Upper lobe of left lung (tissue), 6 donors: Measurements from ENCODE around the gene MITF. TPM values are rescaled to one million over a fixed set of nuclear protein-coding genes. Genes with fewer than 3 reads are reported as not detected.

ENCODE experiments used
- ATAC-seq, 2 donors: fragments of 200-7000 bp; cut with Tn5 transposase; one replicate each; pipeline ENCODE4 v1.9.1; 2022; ENCODE audit warnings: mild to moderate bottlenecking in 2 of 2, moderate library complexity in 2 of 2; ENCODE audit not compliant: low FRiP score in 2 of 2
- DNase-seq, 2 donors: peaks; one replicate each; pipeline ENCODE4 v3.0.0-alpha.2; 2019 to 2020
- H3K27ac ChIP-seq, 4 donors: fragments of 200-600 bp; sonication (generic); one replicate each; pipeline ENCODE4 v1.5.1; 2016 to 2019
- H3K27me3 ChIP-seq, 4 donors: fragments of 200-600 bp; sonication (generic); one replicate each; pipeline ENCODE4 v1.5.1; 2017 to 2019
- H3K36me3 ChIP-seq, 4 donors: fragments of 200-600 bp; sonication (generic); one replicate each; pipeline ENCODE4 v1.5.1; 2016 to 2019
- H3K4me1 ChIP-seq, 4 donors: fragments of 200-600 bp; sonication (generic); one replicate each; pipeline ENCODE4 v1.5.1; 2018 to 2019
- H3K4me3 ChIP-seq, 4 donors: fragments of 200-600 bp; sonication (generic); one replicate each; pipeline ENCODE4 v1.5.1; 2017 to 2019; ENCODE audit warnings: mild to moderate bottlenecking in 2 of 4, moderate library complexity in 1 of 4
- H3K9me3 ChIP-seq, 4 donors: fragments of 200-600 bp; sonication (generic); one replicate each; pipeline ENCODE4 v1.5.1; 2018 to 2019
- EP300 ChIP-seq, 4 donors: sonication (generic); formaldehyde crosslinking; IDR thresholded peaks; one replicate each; pipeline ENCODE4 v1.5.1; 2017; ENCODE audit warnings: antibody characterized with exemption in 4 of 4, control low read depth in 2 of 4
- POLR2A ChIP-seq, 4 donors: fragments of 450-650 bp; IDR thresholded peaks; one replicate each; pipeline ENCODE4 v1.5.1; 2016 to 2017; ENCODE audit warnings: antibody characterized with exemption in 4 of 4, mild to moderate bottlenecking in 2 of 4
- POLR2AphosphoS5 ChIP-seq, 2 donors: sonication (generic); formaldehyde crosslinking; IDR thresholded peaks; one replicate each; pipeline ENCODE4 v1.5.1; 2017; ENCODE audit warnings: antibody characterized with exemption in 2 of 2
- whole genome bisulfite sequencing, 2 donors: methylation state at CpG; one replicate each; pipeline ENCODE4 v1.1.5; 2017 to 2018; 5-methylcytosine and 5-hydroxymethylcytosine counted together
- total RNA-seq, 6 donors: library from RNA; depleted of rRNA in 4 of 6; stranded (reverse); fragments of >200 nt in 4 of 6; gene quantifications; one replicate each; pipeline versions ENCODE4 v1.1.0 to v1.2.1, GENCODE V29; 2016 to 2021
- TF ChIP-seq, protein P1 (sequence below), 6 experiments: fragments of 450-650 bp in 4 of 6; fragments of 200-600 bp in 2 of 6; sonication (generic) in 2 of 6; IDR thresholded peaks; one replicate each; pipeline ENCODE4 v1.5.1; 2016 to 2019; ENCODE audit warnings: antibody characterized with exemption in 6 of 6
- donor health status: DM: no; HTN: no; CAD: no; lungs with moderate emphysema.
- donor health status: DM: no; HTN: yes; CAD: no; lungs with severe emphysema.

MITF gene
- total RNA-seq, 6 donors from 2014 or later, result 21.9 to 37.2 (median 29.5) TPM

DNA sequence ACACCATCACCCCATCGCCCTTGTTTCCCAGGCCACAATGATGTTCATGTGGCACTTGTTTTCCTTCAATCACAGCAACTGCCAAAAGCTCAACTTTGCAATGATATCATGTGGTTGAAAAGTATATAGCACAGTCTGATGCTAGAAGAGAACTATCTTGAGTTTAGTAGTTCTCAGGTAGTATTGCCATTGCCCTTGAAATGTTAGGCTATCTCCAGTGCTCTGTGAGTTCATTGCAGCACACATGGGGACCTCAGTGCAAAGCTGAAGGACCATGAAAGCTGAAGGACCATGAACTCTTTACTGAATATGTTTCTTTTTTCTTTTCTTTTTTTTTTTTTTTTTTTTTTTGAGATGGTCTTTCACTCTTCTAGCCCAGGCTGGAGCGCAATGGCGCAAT is 224.4 kb downstream of the MITF start:
- 98 to 99% methylated on average over 3 of the region's 3 CpGs for WGBS, 2 donors
- H3K27ac ChIP-seq, result no peak overlapping the region

DNA sequence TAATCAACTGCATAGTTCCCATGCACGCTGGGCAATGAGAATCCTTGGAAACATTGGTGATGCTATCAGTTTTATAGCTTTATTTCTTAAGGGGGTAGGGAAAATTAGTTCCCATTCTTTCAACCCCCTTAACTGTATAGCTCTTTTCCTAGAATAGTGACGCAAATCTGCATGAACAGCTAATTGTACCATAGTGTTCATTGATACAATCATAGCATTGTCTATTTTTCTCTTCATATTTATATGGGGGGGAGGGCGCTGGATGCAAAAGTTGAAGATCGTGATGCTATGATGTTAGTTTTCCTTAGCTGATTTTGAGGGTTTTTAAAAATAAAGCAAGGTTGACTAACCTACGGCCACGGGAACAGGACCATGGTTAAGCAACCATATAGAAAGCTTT is 227.9 kb downstream of the MITF start:
- TF ChIP-seq EP300 (IDR thresholded peaks at IDR 0.05) (no peak), POLR2AphosphoS5 (IDR thresholded peaks at IDR 0.05) (no peak), POLR2A (IDR thresholded peaks at IDR 0.05) (no peak)
- TF ChIP-seq, protein P1, sequence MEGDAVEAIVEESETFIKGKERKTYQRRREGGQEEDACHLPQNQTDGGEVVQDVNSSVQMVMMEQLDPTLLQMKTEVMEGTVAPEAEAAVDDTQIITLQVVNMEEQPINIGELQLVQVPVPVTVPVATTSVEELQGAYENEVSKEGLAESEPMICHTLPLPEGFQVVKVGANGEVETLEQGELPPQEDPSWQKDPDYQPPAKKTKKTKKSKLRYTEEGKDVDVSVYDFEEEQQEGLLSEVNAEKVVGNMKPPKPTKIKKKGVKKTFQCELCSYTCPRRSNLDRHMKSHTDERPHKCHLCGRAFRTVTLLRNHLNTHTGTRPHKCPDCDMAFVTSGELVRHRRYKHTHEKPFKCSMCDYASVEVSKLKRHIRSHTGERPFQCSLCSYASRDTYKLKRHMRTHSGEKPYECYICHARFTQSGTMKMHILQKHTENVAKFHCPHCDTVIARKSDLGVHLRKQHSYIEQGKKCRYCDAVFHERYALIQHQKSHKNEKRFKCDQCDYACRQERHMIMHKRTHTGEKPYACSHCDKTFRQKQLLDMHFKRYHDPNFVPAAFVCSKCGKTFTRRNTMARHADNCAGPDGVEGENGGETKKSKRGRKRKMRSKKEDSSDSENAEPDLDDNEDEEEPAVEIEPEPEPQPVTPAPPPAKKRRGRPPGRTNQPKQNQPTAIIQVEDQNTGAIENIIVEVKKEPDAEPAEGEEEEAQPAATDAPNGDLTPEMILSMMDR (IDR thresholded peaks at IDR 0.05), result no peak
- ATAC-seq (no peak), DNase-seq (no peak)
- H3K27ac ChIP-seq, result no peak overlapping the region
- H3K9me3 ChIP-seq, result no peaks in the 10 kb centered on the region
- no peaks in the 10 kb centered on the region for H3K4me1 ChIP-seq
- no peaks in the 10 kb centered on the region for H3K27me3 ChIP-seq
- WGBS, 2 donors, result 84 to 87% methylated on average over 6 of the region's 6 CpGs
- H3K36me3 ChIP-seq, result peaks cover 0 to 13% (median 2%) of the 10 kb centered on the region in 4 donors
- no peak overlapping the region for H3K4me3 ChIP-seq

More for the DNA sequence above, 224.4 kb downstream of the MITF start:
- Histone ChIP-seq H3K36me3 (peaks cover 0 to 23% (median 8%) of the 10 kb centered on the region in 4 donors), H3K27me3 (no peaks in the 10 kb centered on the region), H3K9me3 (no peaks in the 10 kb centered on the region), H3K4me3 (no peak overlapping the region), H3K4me1 (no peaks in the 10 kb centered on the region)
- DNase-seq (no peak), ATAC-seq (no peak)
- TF ChIP-seq, protein P1 (IDR thresholded peaks at IDR 0.05), result no peak
- TF ChIP-seq POLR2A (IDR thresholded peaks at IDR 0.05), result no peak
- no peak for TF ChIP-seq POLR2AphosphoS5 (IDR thresholded peaks at IDR 0.05)
- no peak for TF ChIP-seq EP300 (IDR thresholded peaks at IDR 0.05)

GRCh38 chr3:69970827-69971226 is 231.6 kb downstream of the MITF start:
- TF ChIP-seq EP300 (IDR thresholded peaks at IDR 0.05) (no peak), POLR2AphosphoS5 (IDR thresholded peaks at IDR 0.05) (no peak), POLR2A (IDR thresholded peaks at IDR 0.05) (no peak)
- TF ChIP-seq, protein P1 (IDR thresholded peaks at IDR 0.05), result no peak
- Histone ChIP-seq H3K4me3 (no peak overlapping the region), H3K36me3 (no peaks in the 10 kb centered on the region), H3K27ac (no peak overlapping the region), H3K9me3 (no peaks in the 10 kb centered on the region), H3K4me1 (no peaks in the 10 kb centered on the region), H3K27me3 (no peaks in the 10 kb centered on the region)
- WGBS, 2 donors, result 76 to 82% methylated on average over 5 of the region's 5 CpGs
- DNase-seq, result no peak
- ATAC-seq, result peak in 1 of 2 donors; percentile 28

DNA sequence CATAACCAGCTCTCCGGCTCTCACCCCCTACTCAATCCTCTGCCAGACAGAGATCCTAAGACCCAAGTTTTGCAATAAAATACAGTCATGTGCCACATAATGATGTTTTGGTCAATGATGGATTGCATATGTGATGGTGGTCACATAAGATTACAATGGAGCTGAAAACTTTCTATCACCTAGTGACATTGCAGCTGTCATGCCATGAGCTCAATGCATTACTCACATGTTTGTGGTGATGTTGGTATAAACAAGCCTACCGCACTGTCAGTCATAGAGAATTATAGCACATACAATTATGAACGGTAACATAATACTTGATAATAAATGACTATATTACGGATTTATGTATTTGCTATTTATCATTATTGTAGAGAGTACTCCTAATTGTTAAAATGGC is 233.4 kb downstream of the MITF start:
- TF ChIP-seq, protein P1 (IDR thresholded peaks at IDR 0.05), result no peak
- TF ChIP-seq POLR2A (IDR thresholded peaks at IDR 0.05) (no peak), EP300 (IDR thresholded peaks at IDR 0.05) (no peak), POLR2AphosphoS5 (IDR thresholded peaks at IDR 0.05) (no peak)
- no peak overlapping the region for H3K27ac ChIP-seq
- WGBS, 2 donors, result 81 to 88% methylated on average over 4 of the region's 4 CpGs
- no peaks in the 10 kb centered on the region for H3K36me3 ChIP-seq
- H3K4me1 ChIP-seq, result no peaks in the 10 kb centered on the region
- H3K27me3 ChIP-seq, result no peaks in the 10 kb centered on the region
- ATAC-seq, result no peak
- DNase-seq, result no peak
- peaks cover 0 to 4% (median 1%) of the 10 kb centered on the region in 4 donors for H3K9me3 ChIP-seq
- H3K4me3 ChIP-seq, result no peak overlapping the region

GRCh38 chr3:69976021-69976420 is 236.8 kb downstream of the MITF start:
- H3K27ac ChIP-seq, result no peak overlapping the region
- 90 to 94% methylated on average over 2 of the region's 2 CpGs for WGBS, 2 donors
- no peak for ATAC-seq
- peaks cover 7 to 21% (median 14%) of the 10 kb centered on the region in 4 donors for H3K9me3 ChIP-seq
- H3K27me3 ChIP-seq, result no peaks in the 10 kb centered on the region
- H3K4me3 ChIP-seq, result no peak overlapping the region
- no peak for DNase-seq
- H3K4me1 ChIP-seq, result no peaks in the 10 kb centered on the region
- TF ChIP-seq POLR2AphosphoS5 (IDR thresholded peaks at IDR 0.05), result no peak
- TF ChIP-seq, protein P1 (IDR thresholded peaks at IDR 0.05), result no peak
- no peak for TF ChIP-seq POLR2A (IDR thresholded peaks at IDR 0.05)
- no peak for TF ChIP-seq EP300 (IDR thresholded peaks at IDR 0.05)
- no peaks in the 10 kb centered on the region for H3K36me3 ChIP-seq
